Stomach smooth muscle (tissue), 2 donors: ENCODE measurements around the gene TFPI2.
"Not testable (repeated sequence)": the region's sequence is repeated elsewhere in the genome, so short reads cannot be mapped to it uniquely, and the experiment has no call there.

Experiments used
- H3K27ac ChIP-seq: one replicate; pipeline ENCODE4 v1.7.0; 2013; ENCODE audit warnings: mild to moderate bottlenecking, low read length, inconsistent platforms
- H3K27me3 ChIP-seq, 2 donors: one replicate each; pipeline ENCODE4 v1.7.0; 2013; ENCODE audit warnings: low read length in 2 of 2; ENCODE audit not compliant: insufficient read depth in 2 of 2, control insufficient read depth in 1 of 2
- H3K36me3 ChIP-seq, 2 donors: one replicate each; pipeline ENCODE4 v1.7.0; 2013; ENCODE audit warnings: low read length in 2 of 2; ENCODE audit not compliant: control insufficient read depth in 2 of 2, insufficient read depth in 2 of 2
- H3K4me1 ChIP-seq: one replicate; pipeline ENCODE4 v1.7.0; 2013; ENCODE audit warnings: low read length; ENCODE audit not compliant: control insufficient read depth, insufficient read depth
- H3K4me3 ChIP-seq, 2 donors: one replicate each; pipeline ENCODE4 v1.7.0; 2013; ENCODE audit warnings: low read length in 2 of 2
- H3K9ac ChIP-seq, 2 donors: one replicate each; pipeline ENCODE4 v1.7.0; 2013; ENCODE audit warnings: low read length in 2 of 2, mild to moderate bottlenecking in 1 of 2
- H3K9me3 ChIP-seq, 2 donors: one replicate each; pipeline ENCODE4 v1.7.0; 2013; ENCODE audit warnings: low read length in 2 of 2; ENCODE audit not compliant: control insufficient read depth in 2 of 2
- donor health status: healthy.
- donor health status: Pancreatic carcinoma.

The TFPI2 gene

GRCh38 chr7:93921186-93921585, 30.6 kb upstream of the TFPI2 start:
- H3K4me1 ChIP-seq: no peaks in the 10 kb centered on the region
- no peaks in the 10 kb centered on the region for H3K9me3 ChIP-seq
- no peaks in the 10 kb centered on the region for H3K36me3 ChIP-seq
- H3K27me3 ChIP-seq: no peaks in the 10 kb centered on the region
- peak overlapping the region; percentile 80 for H3K27ac ChIP-seq
- peak overlapping the region; percentile 67 to 75 for H3K9ac ChIP-seq
- H3K4me3 ChIP-seq: peak overlapping the region; percentile 59 to 81

- Histone ChIP-seq H3K27ac (peak overlapping the region; percentile 80), H3K4me1 (no peaks in the 10 kb centered on the region), H3K36me3 (no peaks in the 10 kb centered on the region), H3K9me3 (no peaks in the 10 kb centered on the region), H3K4me3 (peak overlapping the region in 1 of 2 donors; percentile 81), H3K9ac (peak overlapping the region; percentile 67 to 75), H3K27me3 (no peaks in the 10 kb centered on the region)
Observed at GRCh38 chr7:93920496-93921182, 30.1 kb upstream of the TFPI2 start.

GRCh38 chr7:93916315-93916714, 25.8 kb upstream of the TFPI2 start:
- not testable (repeated sequence) for H3K9me3 ChIP-seq, H3K36me3 ChIP-seq, H3K27me3 ChIP-seq, H3K4me3 ChIP-seq, H3K9ac ChIP-seq, H3K27ac ChIP-seq, H3K4me1 ChIP-seq

GRCh38 chr7:93915888-93916287, 25.3 kb upstream of the TFPI2 start:
- H3K27ac ChIP-seq, H3K4me1 ChIP-seq, H3K4me3 ChIP-seq, H3K36me3 ChIP-seq, H3K9ac ChIP-seq, H3K9me3 ChIP-seq, H3K27me3 ChIP-seq: not testable (repeated sequence)

- H3K27ac ChIP-seq, H3K4me3 ChIP-seq, H3K27me3 ChIP-seq, H3K9me3 ChIP-seq, H3K36me3 ChIP-seq, H3K9ac ChIP-seq, H3K4me1 ChIP-seq: not testable (repeated sequence)
Observed at GRCh38 chr7:93915206-93915842, 24.8 kb upstream of the TFPI2 start.

GRCh38 chr7:93914581-93915066, 24.1 kb upstream of the TFPI2 start:
- H3K27me3 ChIP-seq: no peaks in the 10 kb centered on the region
- peak overlapping the region; percentile 19 for H3K27ac ChIP-seq
- H3K4me1 ChIP-seq: peaks cover 5% of the 10 kb centered on the region
- no peak overlapping the region for H3K9ac ChIP-seq
- H3K4me3 ChIP-seq: peak overlapping the region; percentile 22 to 46
- no peaks in the 10 kb centered on the region for H3K9me3 ChIP-seq
- H3K36me3 ChIP-seq: no peaks in the 10 kb centered on the region

GRCh38 chr7:93913197-93913596, 22.6 kb upstream of the TFPI2 start:
- H3K36me3 ChIP-seq: no peaks in the 10 kb centered on the region
- peaks cover 5% of the 10 kb centered on the region for H3K4me1 ChIP-seq
- H3K27ac ChIP-seq: no peak overlapping the region
- H3K9ac ChIP-seq: no peak overlapping the region
- no peaks in the 10 kb centered on the region for H3K9me3 ChIP-seq
- no peak overlapping the region for H3K4me3 ChIP-seq
- H3K27me3 ChIP-seq: no peaks in the 10 kb centered on the region

GRCh38 chr7:93911661-93912060, 21.1 kb upstream of the TFPI2 start:
- not testable (repeated sequence) for H3K9ac ChIP-seq, H3K27me3 ChIP-seq, H3K4me1 ChIP-seq, H3K4me3 ChIP-seq, H3K27ac ChIP-seq, H3K36me3 ChIP-seq, H3K9me3 ChIP-seq

GRCh38 chr7:93911242-93911641, 20.7 kb upstream of the TFPI2 start:
- not testable (repeated sequence) for H3K27me3 ChIP-seq, H3K27ac ChIP-seq, H3K9me3 ChIP-seq, H3K4me1 ChIP-seq, H3K4me3 ChIP-seq, H3K36me3 ChIP-seq, H3K9ac ChIP-seq

GRCh38 chr7:93910076-93910994, 19.8 kb upstream of the TFPI2 start:
- Histone ChIP-seq H3K4me3 (no peak overlapping the region), H3K9ac (no peak overlapping the region), H3K27ac (no peak overlapping the region), H3K4me1 (peaks cover 5% of the 10 kb centered on the region), H3K9me3 (no peaks in the 10 kb centered on the region), H3K36me3 (no peaks in the 10 kb centered on the region), H3K27me3 (no peaks in the 10 kb centered on the region)
